Progenitor cell of endocrine pancreas (in vitro differentiated cells): ENCODE results near the gene CLCNKB. TPM values are rescaled to one million over a fixed set of nuclear protein-coding genes. Genes with fewer than 3 reads are reported as not detected.
A peak's percentile ranks its signal among the peaks of the same experiment; 100 is the strongest.

ENCODE experiments used
- DNase-seq: peaks from one replicate; pipeline ENCODE4 v3.0.0; 2021; ENCODE audit warnings: low spot score; ENCODE audit not compliant: unreplicated experiment
- H3K27ac Mint-ChIP-seq: 2 replicates; pipeline ENCODE4 v1.8.0; 2021; ENCODE audit warnings: mild to moderate bottlenecking, moderate library complexity, mixed read lengths
- H3K27me3 Mint-ChIP-seq: 2 replicates; pipeline ENCODE4 v1.8.0; 2021; ENCODE audit warnings: mixed read lengths
- H3K36me3 Mint-ChIP-seq: 2 replicates; pipeline ENCODE4 v1.8.0; 2022; ENCODE audit warnings: mixed read lengths; ENCODE audit not compliant: insufficient read depth
- H3K4me1 Mint-ChIP-seq: 2 replicates; pipeline ENCODE4 v1.8.0; 2021; ENCODE audit warnings: low read depth, mixed read lengths
- H3K4me3 Mint-ChIP-seq: 2 replicates; pipeline ENCODE4 v1.8.0; 2021; ENCODE audit warnings: low read depth, mild to moderate bottlenecking, moderate library complexity, mixed read lengths
- H3K9me3 Mint-ChIP-seq: 2 replicates; pipeline ENCODE4 v1.8.0; 2021; ENCODE audit warnings: low read depth, mixed read lengths
- CTCF ChIP-seq: fragments of 200-600 bp; sonication (generic); IDR thresholded peaks from one replicate; pipeline ENCODE4 v1.5.0; 2021; ENCODE audit warnings: antibody characterized with exemption, mild to moderate bottlenecking; ENCODE audit not compliant: unreplicated experiment
- total RNA-seq: library from RNA; stranded (reverse); gene quantifications from 2 replicates; pipeline ENCODE4 v1.2.1, GENCODE V29; 2021

The CLCNKB gene
- total RNA-seq, 1 donor from 2014 or later = 1.5 TPM

GRCh38 chr1:16080422-16081150, 37.0 kb downstream of the CLCNKB start:
- Mint-ChIP-seq H3K27ac (no peak overlapping the region), H3K4me3 (no peak overlapping the region)

DNA sequence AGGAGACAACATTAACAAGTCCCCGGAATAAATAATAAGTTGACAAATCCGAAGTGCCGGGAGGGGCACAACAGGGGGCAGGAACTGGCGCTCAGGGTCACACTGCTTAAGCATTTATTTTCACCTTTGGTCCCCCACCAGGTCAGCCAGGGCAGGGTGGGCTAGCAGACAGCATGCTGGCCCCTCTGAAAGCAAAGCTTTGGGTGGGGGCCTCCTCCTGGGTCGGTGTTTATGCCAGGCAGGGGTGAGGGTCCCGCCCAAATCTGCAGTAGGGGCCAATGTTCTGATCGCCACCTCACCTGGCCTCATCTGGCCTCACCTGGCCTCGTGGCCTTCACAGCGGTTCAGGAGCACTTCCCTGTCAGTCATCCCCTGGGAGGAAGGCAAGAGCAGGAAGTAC, 38.1 kb downstream of the CLCNKB start:
- Mint-ChIP-seq H3K27me3 (no peaks in the 10 kb centered on the region), H3K9me3 (no peaks in the 10 kb centered on the region), H3K4me3 (no peak overlapping the region), H3K27ac (no peak overlapping the region), H3K4me1 (peaks cover 2% of the 10 kb centered on the region), H3K36me3 (no peaks in the 10 kb centered on the region)
- no peak for TF ChIP-seq CTCF
- DNase-seq = no peak

More at GRCh38 chr1:16080422-16081150, 37.0 kb downstream of the CLCNKB start:
- no peaks in the 10 kb centered on the region for H3K36me3 Mint-ChIP-seq
- peaks cover 5% of the 10 kb centered on the region for H3K27me3 Mint-ChIP-seq
- no peak for TF ChIP-seq CTCF
- no peak for DNase-seq
- H3K4me1 Mint-ChIP-seq = peaks cover 2% of the 10 kb centered on the region
- no peaks in the 10 kb centered on the region for H3K9me3 Mint-ChIP-seq

- H3K4me3 Mint-ChIP-seq = no peak overlapping the region
- H3K36me3 Mint-ChIP-seq = no peaks in the 10 kb centered on the region
- peak overlapping the region; percentile 59 for H3K27ac Mint-ChIP-seq
- H3K27me3 Mint-ChIP-seq = no peaks in the 10 kb centered on the region
- no peaks in the 10 kb centered on the region for H3K9me3 Mint-ChIP-seq
- DNase-seq = peak; percentile 63
- peak; percentile 79 for TF ChIP-seq CTCF
- H3K4me1 Mint-ChIP-seq = peaks cover 2% of the 10 kb centered on the region
These were observed 38.9 kb downstream of the CLCNKB start for GRCh38 chr1:16082283-16083038.

GRCh38 chr1:16083486-16083885, 39.9 kb downstream of the CLCNKB start:
- H3K27ac Mint-ChIP-seq = no peak overlapping the region
- no peak for TF ChIP-seq CTCF
- no peaks in the 10 kb centered on the region for H3K9me3 Mint-ChIP-seq
- H3K4me1 Mint-ChIP-seq = peaks cover 2% of the 10 kb centered on the region
- no peak for DNase-seq
- no peaks in the 10 kb centered on the region for H3K36me3 Mint-ChIP-seq
- no peaks in the 10 kb centered on the region for H3K27me3 Mint-ChIP-seq
- no peak overlapping the region for H3K4me3 Mint-ChIP-seq

DNA sequence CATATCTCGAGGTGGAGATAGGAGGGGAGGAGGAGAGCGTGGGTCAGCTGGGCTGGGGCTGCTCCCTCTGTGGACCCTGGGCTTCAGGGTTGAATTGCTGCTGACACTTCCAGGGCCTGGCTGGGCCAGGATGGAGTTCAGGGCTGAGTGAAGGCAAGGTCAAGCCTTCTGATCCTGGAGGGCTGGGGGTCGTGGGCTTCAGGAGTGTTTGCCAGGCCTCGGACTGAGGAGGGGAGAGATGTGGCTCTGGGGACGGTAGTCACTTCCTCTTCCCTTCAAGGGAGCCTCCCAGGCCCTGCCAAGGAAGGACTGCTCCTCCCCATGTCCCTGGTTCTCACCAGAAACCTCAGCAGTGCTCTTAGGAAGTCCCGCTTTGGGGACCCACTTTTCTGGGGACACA, 41.9 kb downstream of the CLCNKB start:
- H3K9me3 Mint-ChIP-seq = no peaks in the 10 kb centered on the region
- H3K27me3 Mint-ChIP-seq = peaks cover 6% of the 10 kb centered on the region
- TF ChIP-seq CTCF = no peak
- no peak overlapping the region for H3K27ac Mint-ChIP-seq
- H3K36me3 Mint-ChIP-seq = no peaks in the 10 kb centered on the region
- peaks cover 2% of the 10 kb centered on the region for H3K4me1 Mint-ChIP-seq
- no peak for DNase-seq
- H3K4me3 Mint-ChIP-seq = no peak overlapping the region
